T47D (cell line): ENCODE results near the gene ART5.

ENCODE experiments used
- DNase-seq, 2 experiments: peaks; one replicate each; pipeline versions ENCODE4 v3.0.0 to v3.0.0-alpha.2; 2011 to 2012; ENCODE audit warnings: low read depth in 1 of 2, low spot score in 1 of 2
- JUND ChIP-seq: IDR thresholded peaks from 2 replicates; pipeline ENCODE4 v1.6.1; 2012; ENCODE audit warnings: low read depth
- in situ Hi-C: cut with HindIII; loops from 2 replicates; pipeline ENCODE4 v1.10.0; 2016; ENCODE audit warnings: low sequenced_read_pairs, low pct_unique_long_range_greater_than_20kb

ART5 gene

DNA sequence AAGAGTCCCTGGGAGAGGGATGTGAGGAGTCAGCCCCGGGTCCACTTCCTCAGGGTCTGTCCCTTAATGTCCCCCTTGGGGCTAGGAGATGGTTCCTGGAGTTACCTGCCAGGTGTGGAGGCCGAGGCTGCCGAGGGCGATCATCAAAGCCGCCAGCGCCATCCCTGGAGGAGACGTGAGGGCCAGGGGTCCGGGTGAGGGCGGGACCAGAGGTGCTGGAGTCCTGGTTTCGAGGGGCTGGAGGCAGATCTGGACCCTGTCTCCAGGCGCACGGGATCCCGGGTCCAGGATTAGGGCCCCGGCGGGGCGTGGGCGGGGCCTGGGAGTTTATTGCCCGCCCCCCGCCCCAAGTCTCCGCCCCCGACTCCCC, at the start of gene ART5:
TSS of gene ART5 (minus strand) at position 292 of the 370 bp plus-strand sequence. CDS start at position 162, 130 bp downstream.
- no peak for TF ChIP-seq JUND
- DNase-seq: no peak
- in situ Hi-C loops: no loop called here

DNA sequence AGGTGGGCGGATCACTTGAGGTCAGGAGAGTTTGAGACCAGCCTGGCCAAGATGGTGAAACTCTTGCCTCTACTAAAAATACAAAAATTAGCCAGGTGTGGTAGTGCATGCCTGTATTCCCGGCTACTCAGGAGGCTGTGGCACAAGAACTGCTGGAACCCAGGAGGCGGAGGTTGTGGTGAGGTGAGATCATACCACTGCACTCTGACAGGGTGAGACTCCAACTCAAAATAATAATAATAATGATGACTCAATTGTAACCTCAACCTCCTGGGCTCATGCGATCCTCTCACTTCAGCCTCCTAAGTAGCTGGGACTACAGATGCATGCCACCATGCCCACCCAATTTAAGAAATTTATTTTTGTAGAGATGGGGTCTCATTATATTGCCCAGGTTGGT, 45.0 kb upstream of the ART5 start:
- no peak for TF ChIP-seq JUND
- DNase-seq: no peak
- in situ Hi-C loops: no loop called here

DNA sequence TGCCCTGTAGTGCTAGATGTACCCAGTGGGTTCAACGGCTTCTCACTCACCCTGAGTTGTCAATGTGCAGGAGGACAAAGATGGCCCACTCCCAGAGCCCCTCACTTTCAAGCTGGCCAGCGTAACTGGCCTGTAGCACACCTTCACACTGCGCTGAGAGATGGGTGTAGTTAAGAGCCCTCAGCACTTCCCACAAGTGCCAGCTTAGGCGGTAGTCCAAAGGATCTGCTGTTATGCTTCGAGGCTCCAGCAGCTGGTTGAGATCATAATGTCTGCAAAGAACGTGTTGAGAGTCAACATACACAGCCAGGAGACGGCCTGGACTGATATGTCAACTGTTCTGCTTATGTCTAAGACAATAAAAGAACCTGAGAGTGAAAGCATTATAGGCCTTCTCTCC, 44.1 kb upstream of the ART5 start:
- in situ Hi-C loops: no loop called here
- TF ChIP-seq JUND: no peak
- DNase-seq: no peak

- in situ Hi-C loops: no loop called here
- no peak for TF ChIP-seq JUND
- no peak for DNase-seq
Measured at GRCh38 chr11:3684819-3685172, 43.0 kb upstream of the ART5 start.

- DNase-seq: no peak
- in situ Hi-C loops: no loop called here
- TF ChIP-seq JUND: no peak
Measured at GRCh38 chr11:3684129-3684818, 42.5 kb upstream of the ART5 start.

GRCh38 chr11:3683039-3683438, 41.2 kb upstream of the ART5 start:
- no peak for DNase-seq
- in situ Hi-C loops: no loop called here
- no peak for TF ChIP-seq JUND

GRCh38 chr11:3679077-3679476, 37.3 kb upstream of the ART5 start:
- in situ Hi-C loops: no loop called here
- DNase-seq: no peak
- no peak for TF ChIP-seq JUND

GRCh38 chr11:3675971-3676370, 34.2 kb upstream of the ART5 start:
- no peak for TF ChIP-seq JUND
- in situ Hi-C loops: no loop called here
- peak in 1 of 2 experiments; percentile 49 for DNase-seq

GRCh38 chr11:3674189-3674588, 32.4 kb upstream of the ART5 start:
- DNase-seq: no peak
- TF ChIP-seq JUND: no peak

DNA sequence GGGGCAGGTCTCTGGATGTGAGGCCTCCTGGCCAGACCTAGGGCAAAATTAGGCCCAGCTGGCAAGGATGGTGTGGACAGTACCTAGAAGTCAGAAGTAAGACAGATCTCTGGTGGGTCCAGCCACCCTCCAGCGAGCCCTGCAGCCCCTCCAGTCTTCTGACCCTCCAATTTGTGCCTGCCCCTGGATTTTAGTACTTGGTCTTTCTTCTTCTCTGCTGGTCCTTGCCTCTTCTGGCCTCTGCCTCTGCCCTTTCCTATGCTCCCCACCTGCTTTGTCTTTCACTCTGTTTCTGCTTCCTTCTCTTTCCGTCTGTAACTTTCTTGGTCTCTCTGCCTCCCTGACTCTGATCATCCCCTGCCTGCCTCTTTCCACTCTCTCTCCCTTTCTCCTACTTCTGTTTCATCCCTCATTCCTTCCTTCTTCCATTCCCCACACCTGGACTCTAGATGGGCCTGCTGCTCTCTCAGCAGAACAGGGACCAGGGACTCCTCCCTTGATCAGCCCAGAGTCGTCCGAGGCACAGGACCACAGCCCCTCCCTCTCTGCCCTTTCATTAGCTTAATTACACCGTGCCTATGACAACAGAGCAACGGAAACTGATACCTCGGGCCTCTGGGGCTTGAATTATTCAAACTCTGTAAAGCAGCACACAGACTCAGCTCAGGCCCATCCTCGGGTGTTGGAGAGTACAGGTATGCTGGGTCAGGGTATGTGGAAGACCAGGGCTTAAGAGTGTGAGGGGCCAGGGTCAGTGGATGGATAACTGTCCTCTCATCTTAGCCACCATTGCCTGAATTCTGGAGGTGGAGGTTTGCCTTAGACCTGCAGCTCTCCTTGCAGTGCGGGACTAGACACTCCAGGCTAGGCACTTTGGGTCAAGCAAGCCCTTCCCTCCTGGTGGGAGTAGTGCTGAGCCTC, 29.8 kb upstream of the ART5 start, which contains the start of gene CHRNA10:
TSS of gene CHRNA10 (minus strand) at position 51 of the 921 bp plus-strand sequence. CDS start 72 bp downstream, outside the sequence.
- no peak for DNase-seq
- TF ChIP-seq JUND: no peak
- in situ Hi-C loops: no loop called here

More at GRCh38 chr11:3674189-3674588, 32.4 kb upstream of the ART5 start:
- in situ Hi-C loops: no loop called here

DNA sequence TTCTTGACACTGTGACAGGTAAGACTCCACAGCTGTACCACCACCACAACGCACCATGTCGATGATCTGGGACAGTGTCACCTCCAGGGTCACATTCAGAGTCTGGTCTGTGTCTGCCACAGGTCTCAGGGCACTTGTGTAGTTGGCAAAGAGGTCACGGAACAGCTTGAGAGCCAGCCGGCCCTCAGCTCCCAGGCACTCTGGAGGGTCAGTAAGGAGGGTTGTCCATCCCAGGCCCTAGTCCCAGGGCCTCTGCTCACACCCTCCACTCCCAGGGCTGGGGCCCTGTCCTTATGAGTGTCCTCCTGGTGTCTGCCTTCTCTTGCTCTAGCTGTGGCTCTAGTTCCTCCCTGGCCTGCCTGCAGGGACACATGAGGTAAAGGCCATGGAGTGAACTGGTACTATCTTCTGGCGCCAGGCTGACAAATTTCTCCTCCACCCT, 28.0 kb upstream of the ART5 start:
- in situ Hi-C loops: no loop called here
- no peak for TF ChIP-seq JUND
- no peak for DNase-seq

- in situ Hi-C loops: no loop called here
- no peak for DNase-seq
- no peak for TF ChIP-seq JUND
Measured at GRCh38 chr11:3669128-3669527, 27.3 kb upstream of the ART5 start.
